PC-3 (cell line): ENCODE measurements around the gene NHS. TPM values are rescaled to one million over a fixed set of nuclear protein-coding genes. Genes with fewer than 3 reads are reported as not detected.

ENCODE experiments used
- ATAC-seq: fragments of 200-7000 bp; cut with Tn5 transposase; 2 replicates; pipeline ENCODE4 v1.9.1; 2020; ENCODE audit warnings: mild to moderate bottlenecking, moderate library complexity
- BruUV-seq: library from RNA; stranded (reverse); fragments of 400-500 nt; replicated peaks from 2 replicates; lab custom pipeline; 2021; lab: Mats Ljungman, UMichigan
- CTCF ChIA-PET: fragments of 300-600 bp; sonication (Branson Sonifier 250); formaldehyde crosslinking; loops from one replicate; lab custom pipeline; 2022; ENCODE audit warnings: antibody characterized with exemption; lab: Charles Lee
- POLR2A ChIA-PET: fragments of 300-600 bp; sonication (Branson Sonifier 250); formaldehyde crosslinking; loops from one replicate; lab custom pipeline; 2022; ENCODE audit warnings: antibody characterized with exemption; ENCODE audit not compliant: unreplicated experiment; lab: Charles Lee
- DNase-seq: peaks from one replicate; pipeline ENCODE4 v3.0.0-alpha.2; 2015
- H2AFZ ChIP-seq: fragments of 300-600 bp; sonication (generic); 2 replicates; pipeline ENCODE4 v1.6.0; 2016; ENCODE audit warnings: antibody characterized with exemption, low read length
- H3F3A ChIP-seq: fragments of 300-600 bp; sonication (generic); one replicate; pipeline ENCODE4 v1.6.0; 2017; ENCODE audit warnings: antibody characterized with exemption, low read length, control low read depth, mild to moderate bottlenecking; ENCODE audit not compliant: unreplicated experiment
- H3K27ac ChIP-seq: fragments of 300-600 bp; sonication (generic); 2 replicates; pipeline ENCODE4 v1.5.1; 2016; ENCODE audit warnings: mild to moderate bottlenecking, low read length
- H3K27me3 ChIP-seq: fragments of 300-600 bp; sonication (generic); 2 replicates; pipeline ENCODE4 v1.6.1; 2016; ENCODE audit warnings: low read length, mixed read lengths
- H3K36me3 ChIP-seq: fragments of 300-600 bp; sonication (generic); 2 replicates; pipeline ENCODE4 v1.6.1; 2016; ENCODE audit warnings: low read depth, mixed run types, low read length, mixed read lengths
- H3K4me1 ChIP-seq: fragments of 300-600 bp; sonication (generic); 2 replicates; pipeline ENCODE4 v1.5.1; 2016; ENCODE audit warnings: low read length; ENCODE audit not compliant: insufficient read depth
- H3K4me2 ChIP-seq: fragments of 300-600 bp; sonication (generic); 2 replicates; pipeline ENCODE4 v1.6.0; 2016; ENCODE audit warnings: low read length
- H3K4me3 ChIP-seq: fragments of 300-600 bp; sonication (generic); 2 replicates; pipeline ENCODE4 v1.5.1; 2016; ENCODE audit warnings: mild to moderate bottlenecking, low read length, mixed read lengths
- H3K79me2 ChIP-seq: fragments of 300-600 bp; sonication (generic); 2 replicates; pipeline ENCODE4 v1.6.1; 2017; ENCODE audit warnings: low read length, mixed read lengths
- H3K9ac ChIP-seq: fragments of 300-600 bp; sonication (generic); 2 replicates; pipeline ENCODE4 v1.6.0; 2016; ENCODE audit warnings: mild to moderate bottlenecking, low read length
- H3K9me2 ChIP-seq: fragments of 300-600 bp; sonication (generic); replicated peaks from 2 replicates; pipeline ENCODE4 v1.6.1; 2016; ENCODE audit warnings: mixed run types, low read length, mixed read lengths
- H3K9me3 ChIP-seq: fragments of 300-600 bp; sonication (generic); 2 replicates; pipeline ENCODE4 v1.6.1; 2016; ENCODE audit warnings: low read length, mixed read lengths
- H4K20me1 ChIP-seq: fragments of 300-600 bp; sonication (generic); 2 replicates; pipeline ENCODE4 v1.6.1; 2016; ENCODE audit warnings: low read length, mixed read lengths
- CTCF ChIP-seq: fragments of 300-600 bp; sonication (generic); conservative IDR thresholded peaks from 2 replicates; pipeline ENCODE4 v1.5.1; 2017; ENCODE audit warnings: antibody characterized with exemption, low read depth, mild to moderate bottlenecking, low read length
- EZH2 ChIP-seq: fragments of 300-600 bp; sonication (generic); IDR thresholded peaks from one replicate; pipeline ENCODE4 v1.6.1; 2017; ENCODE audit warnings: antibody characterized with exemption, mild to moderate bottlenecking, low read length; ENCODE audit not compliant: unreplicated experiment
- EZH2phosphoT487 ChIP-seq: fragments of 300-600 bp; sonication (generic); IDR thresholded peaks from 2 replicates; pipeline ENCODE4 v1.6.1; 2018; ENCODE audit warnings: mild to moderate bottlenecking, antibody characterized with exemption, low read length, borderline replicate concordance
- intact Hi-C: fragments of 100-400 bp; cut with micrococcal nuclease; formaldehyde crosslinking; loops from 2 replicates; pipeline ENCODE4 v1.9.0; 2023
- microRNA-seq: library from miRNA; unstranded; fragments of <30 nt; microRNA quantifications from one replicate; pipeline ENCODE4 v1.1.0, GENCODE V29; 2020; ENCODE audit not compliant: unreplicated experiment
- total RNA-seq: library from RNA; depleted of rRNA; stranded (reverse); fragments of >200 nt; gene quantifications from 2 replicates; pipeline ENCODE4 v1.2.3, GENCODE V29; 2014

The NHS gene
- total RNA-seq, 1 experiment from 2014 or later, result 4.9 TPM

GRCh38 chrX:17779434-17779833 is 404.4 kb downstream of the NHS start:
- H3K9me2 ChIP-seq, result no peaks in the 10 kb centered on the region
- H3K27me3 ChIP-seq, result 0 out of 2 replicates have a peak, but pooled peaks cover 2% of the 10 kb centered on the region
- no TSS peak for BruUV-seq
- intact Hi-C loops, result no loop called here
- H3K9me3 ChIP-seq, result no peaks in the 10 kb centered on the region
- H3K4me3 ChIP-seq, result no peak overlapping the region
- TF ChIP-seq EZH2phosphoT487, result no peak
- no peak for TF ChIP-seq CTCF
- TF ChIP-seq EZH2, result no peak
- no peak overlapping the region for H3K4me2 ChIP-seq
- ATAC-seq (no peak), DNase-seq (no peak)
- H3K4me1 ChIP-seq, result no peaks in the 10 kb centered on the region
- H4K20me1 ChIP-seq, result no peaks in the 10 kb centered on the region
- H3K9ac ChIP-seq, result no peak overlapping the region
- H3F3A ChIP-seq, result no peaks in the 10 kb centered on the region
- no peaks in the 10 kb centered on the region for H3K36me3 ChIP-seq
- CTCF ChIA-PET, result no interaction called here
- H3K27ac ChIP-seq, result no peak overlapping the region
- H2AFZ ChIP-seq, result no peak overlapping the region
- POLR2A ChIA-PET, result no interaction called here
- no peaks in the 10 kb centered on the region for H3K79me2 ChIP-seq

Small RNA genes within 50 kb of the gene (microRNA-seq; reads per million reads assigned to microRNA genes)
- not detected for gene MIR4768
